Stimulated activated CD4-positive, alpha-beta T cell treated with anti-CD3 and anti-CD28 coated beads, Interleukin-12 subunit alpha, Interleukin-12 subunit beta, amount 100 ng/mL, for 4 hours (primary cell): ENCODE data around the gene SRXN1.
"Not testable (repeated sequence)": the region's sequence is repeated elsewhere in the genome, so short reads cannot be mapped to it uniquely, and the experiment has no call there.

Source experiments
- DNase-seq: peaks from one replicate; pipeline ENCODE4 v3.0.0-alpha.2; 2020

SRXN1 gene

GRCh38 chr20:653590-654416 lies 803 bp upstream of the SRXN1 start:
- no peak for DNase-seq

DNA sequence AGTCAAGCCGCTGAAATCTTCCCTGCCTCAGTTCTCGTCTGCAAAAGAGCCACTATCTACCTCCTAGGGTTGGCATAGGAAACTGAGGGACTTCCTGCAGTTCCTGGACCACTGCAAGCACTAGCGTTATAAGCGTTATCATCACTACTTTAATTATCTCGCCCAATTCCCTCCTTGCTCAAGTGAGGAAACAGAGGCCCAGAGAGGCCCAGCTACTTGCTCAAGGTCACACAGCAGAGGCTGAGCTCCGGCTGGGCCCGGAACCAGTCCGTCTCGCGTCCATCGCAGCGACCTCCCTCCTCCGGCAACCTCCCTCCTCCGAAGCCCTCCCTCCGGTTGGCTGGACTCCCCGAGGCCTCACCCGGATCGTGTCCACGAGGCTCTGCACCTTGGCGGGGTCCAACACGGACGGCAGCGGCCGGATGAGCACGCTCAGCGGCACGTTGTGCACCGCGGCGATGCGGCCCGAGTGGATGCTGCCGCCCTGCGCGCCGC lies 338 bp downstream of the SRXN1 start:
- DNase-seq: no peak

- DNase-seq: no peak
These were observed 1.0 kb downstream of the SRXN1 start for GRCh38 chr20:651713-652614.

DNA sequence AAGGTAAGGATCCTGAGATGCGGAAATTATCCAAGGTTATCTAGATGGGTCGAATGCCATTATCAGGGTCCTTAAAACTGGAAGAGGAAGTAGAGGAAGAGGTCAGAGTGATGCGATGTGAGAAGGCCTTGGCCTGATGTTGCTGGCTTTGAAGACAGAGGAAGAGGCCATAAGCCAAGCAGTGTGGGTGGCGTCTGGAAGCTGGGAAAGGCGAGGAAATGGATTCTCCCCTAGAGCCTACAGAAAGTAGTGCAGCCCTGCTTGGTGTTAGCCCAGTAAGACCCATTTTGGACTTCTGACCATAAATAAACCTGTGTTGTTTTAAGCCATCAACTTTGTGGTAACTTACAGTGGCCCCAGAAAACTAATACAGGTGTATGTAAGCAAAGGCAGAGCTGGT lies 2.0 kb downstream of the SRXN1 start:
- no peak for DNase-seq

DNA sequence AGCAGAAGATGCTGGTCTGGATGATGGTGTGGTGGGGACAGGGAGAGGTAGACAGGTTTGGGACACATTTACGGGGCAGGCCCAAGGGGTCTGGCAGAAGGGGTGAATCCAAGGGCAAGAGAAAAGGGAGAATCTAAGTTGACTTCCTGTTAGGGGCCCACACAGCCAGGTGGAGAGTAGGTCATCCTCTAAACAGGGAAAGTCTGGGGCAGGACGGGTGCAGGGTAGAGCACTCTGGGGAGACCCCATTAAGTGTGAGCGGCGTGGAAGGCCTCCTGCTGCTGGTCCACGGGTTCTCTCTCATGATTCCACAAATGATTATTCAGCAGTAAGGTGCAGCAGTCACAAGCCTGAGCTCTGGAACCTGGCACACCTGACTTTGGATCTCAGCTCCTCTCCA lies 2.7 kb downstream of the SRXN1 start:
- no peak for DNase-seq

- DNase-seq: no peak
These were observed 5.5 kb downstream of the SRXN1 start for GRCh38 chr20:647479-648019.

GRCh38 chr20:646868-647233 lies 6.1 kb downstream of the SRXN1 start:
- DNase-seq: no peak

- DNase-seq: no peak
These were observed 6.7 kb downstream of the SRXN1 start for GRCh38 chr20:646107-646867.

- DNase-seq: peak; percentile 63
These were observed 7.5 kb downstream of the SRXN1 start for GRCh38 chr20:645318-646106.

- no peak for DNase-seq
These were observed 8.2 kb downstream of the SRXN1 start for GRCh38 chr20:644692-645317.

DNA sequence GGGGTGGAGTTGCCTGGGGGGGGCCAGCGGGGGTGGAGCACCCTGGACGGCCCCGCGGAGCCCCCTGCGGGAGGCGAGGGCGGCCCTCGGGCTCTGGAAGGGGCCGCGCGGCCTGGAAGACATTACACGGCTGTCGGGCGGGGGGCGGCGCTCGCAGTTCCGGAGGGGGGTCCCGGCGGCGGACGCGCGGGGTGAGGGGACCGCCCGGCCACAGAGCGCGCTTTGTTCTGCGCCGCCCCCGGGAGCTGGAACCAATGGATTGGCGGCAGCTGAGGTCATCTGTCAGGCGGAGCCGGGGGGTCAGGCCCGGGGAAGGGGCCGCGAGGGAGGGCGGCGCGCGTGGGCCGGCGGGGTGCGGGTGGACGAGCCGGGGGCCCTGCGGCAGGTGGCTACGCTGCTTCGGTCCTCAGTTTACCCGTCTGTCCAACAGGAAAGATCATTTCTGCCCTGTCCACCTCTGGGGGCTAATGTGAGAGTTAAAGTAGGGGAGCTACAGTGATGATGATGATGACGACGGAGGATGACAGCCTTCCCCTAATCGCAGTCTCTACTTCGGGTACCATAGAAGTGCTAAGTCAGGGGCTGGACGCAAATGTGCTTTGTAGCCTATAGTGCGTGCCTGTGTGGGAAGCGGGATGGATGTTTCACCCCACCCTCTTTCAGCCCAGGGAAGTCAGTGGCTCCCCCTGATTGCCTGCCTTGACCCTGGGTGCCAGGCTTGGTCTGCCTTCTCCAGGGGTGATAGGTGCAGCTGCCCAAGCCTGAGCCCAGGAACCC lies 10.4 kb downstream of the SRXN1 start:
- DNase-seq: no peak

DNA sequence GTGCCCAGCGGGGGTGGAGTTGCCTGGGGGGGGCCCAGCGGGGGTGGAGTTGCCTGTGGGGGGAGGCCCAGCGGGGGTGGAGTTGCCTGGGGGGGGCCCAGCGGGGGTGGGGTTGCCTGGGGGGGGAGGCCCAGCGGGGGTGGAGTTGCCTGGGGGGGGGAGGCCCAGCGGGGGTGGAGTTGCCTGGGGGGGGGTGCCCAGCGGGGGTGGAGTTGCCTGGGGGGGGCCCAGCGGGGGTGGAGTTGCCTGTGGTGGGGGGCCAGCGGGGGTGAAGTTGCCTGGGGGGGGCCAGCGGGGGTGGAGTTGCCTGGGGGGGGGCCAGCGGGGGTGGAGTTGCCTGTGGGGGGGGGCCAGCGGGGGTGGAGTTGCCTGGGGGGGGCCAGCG lies 11.0 kb downstream of the SRXN1 start:
- DNase-seq: not testable (repeated sequence)

GRCh38 chr20:641516-641875 lies 11.5 kb downstream of the SRXN1 start:
- DNase-seq: no peak

DNA sequence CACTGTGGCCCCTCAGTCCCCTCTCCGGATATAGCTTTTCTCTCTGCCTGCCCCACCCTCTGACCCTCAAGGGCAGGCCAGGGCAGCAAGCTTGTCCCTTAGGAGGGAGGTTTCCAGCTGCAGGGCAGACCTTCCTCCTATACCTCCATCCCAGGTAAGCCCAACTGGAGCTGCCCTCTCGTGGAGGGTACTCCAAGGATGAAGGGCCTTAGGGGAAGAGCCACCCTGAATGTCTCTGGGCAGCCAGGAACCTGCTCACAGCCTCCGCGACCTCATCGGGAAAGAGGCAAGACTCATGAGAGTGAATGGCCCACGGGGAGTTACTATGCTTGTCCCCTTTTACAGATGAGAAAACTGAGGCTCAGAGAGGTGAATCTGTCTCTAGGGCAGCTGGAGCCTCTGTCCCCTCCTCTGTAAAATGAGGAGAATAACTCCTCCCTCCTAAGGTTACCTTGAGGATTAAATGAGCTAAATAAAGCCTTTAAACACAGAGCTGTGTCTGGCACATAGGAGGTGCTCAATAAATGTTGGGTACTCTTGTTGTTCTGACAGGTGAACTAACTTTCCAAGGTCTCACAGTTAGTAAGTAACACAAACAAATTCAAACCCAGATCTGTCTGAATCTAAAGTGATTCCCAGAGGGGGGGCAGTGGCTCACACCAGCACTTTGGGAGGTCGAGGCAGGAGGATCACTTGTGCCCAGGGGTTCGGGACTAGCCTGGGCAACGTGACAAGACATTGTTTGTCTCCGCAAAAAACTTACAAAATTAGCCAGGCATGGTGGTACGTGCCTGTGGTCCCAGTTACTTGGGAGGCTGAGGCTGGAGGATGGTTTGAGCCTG lies 12.1 kb downstream of the SRXN1 start:
- DNase-seq: no peak

GRCh38 chr20:638579-638978 lies 14.4 kb downstream of the SRXN1 start:
- no peak for DNase-seq

GRCh38 chr20:637559-637958 lies 15.4 kb downstream of the SRXN1 start:
- no peak for DNase-seq

DNA sequence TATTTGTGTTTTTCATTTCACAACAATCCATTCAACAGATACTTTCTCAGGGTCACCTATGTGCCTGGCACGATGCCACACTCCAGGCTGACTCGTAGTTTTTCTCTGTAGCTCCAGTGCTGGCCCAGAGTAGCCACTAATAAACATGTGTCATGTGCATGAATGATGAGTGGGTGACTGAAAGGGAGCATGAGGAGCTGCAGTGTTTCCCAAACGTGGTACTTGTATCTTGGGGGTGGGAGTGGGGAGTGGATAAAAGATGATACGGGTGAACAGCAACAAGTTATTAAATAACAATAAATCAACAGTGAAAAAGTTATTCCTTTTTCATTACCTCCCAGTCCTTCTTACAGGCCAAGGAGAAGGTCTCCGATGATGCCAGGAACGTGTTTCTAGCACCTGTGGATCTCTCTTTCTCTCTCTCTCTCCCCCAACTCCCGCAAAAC lies 17.1 kb downstream of the SRXN1 start:
- no peak for DNase-seq

- no peak for DNase-seq
These were observed 17.7 kb downstream of the SRXN1 start for GRCh38 chr20:635028-635892.
